H1 (cell line): ENCODE measurements around the gene TMEM131L. TPM values are rescaled to one million over a fixed set of nuclear protein-coding genes. Genes with fewer than 3 reads are reported as not detected.

Source experiments
- CTCF ChIA-PET: fragments of 300-600 bp; sonication (Branson Sonifier 250); formaldehyde crosslinking; loops from one replicate; lab custom pipeline; 2021; ENCODE audit not compliant: partially characterized antibody; lab: Charles Lee
- POLR2A ChIA-PET: fragments of 300-600 bp; sonication (Branson Sonifier 250); formaldehyde crosslinking; loops from one replicate; lab custom pipeline; 2021; ENCODE audit warnings: inconsistent platforms; ENCODE audit not compliant: partially characterized antibody; lab: Charles Lee
- DNase-seq, 2 experiments: peaks; one replicate each; pipeline versions ENCODE4 v3.0.0 to v3.0.0-alpha.2; 2010 to 2022; ENCODE audit warnings: low spot score in 2 of 2, low read depth in 1 of 2, mixed read lengths in 1 of 2
- FAIRE-seq: peaks from 2 replicates; lab custom pipeline; 2011; peaks lifted over from hg19 to GRCh38; lab: Jason Lieb, UNC
- H2AFZ ChIP-seq: 2 replicates; pipeline ENCODE4 v1.8.1; 2012; ENCODE audit warnings: low read length, inconsistent platforms
- H2AK5ac ChIP-seq: 2 replicates; pipeline ENCODE4 v1.6.1; 2013; ENCODE audit warnings: low read depth, low read length
- H2BK120ac ChIP-seq: replicated peaks from 2 replicates; pipeline ENCODE3; 2013; ENCODE audit warnings: low read depth, low read length, inconsistent platforms
- H2BK12ac ChIP-seq: 2 replicates; pipeline ENCODE4 v1.6.1; 2013; ENCODE audit warnings: low read depth, low read length
- H2BK15ac ChIP-seq: 2 replicates; pipeline ENCODE4 v1.6.1; 2013; ENCODE audit warnings: low read length
- H2BK20ac ChIP-seq: 2 replicates; pipeline ENCODE4 v1.6.1; 2013; ENCODE audit warnings: low read length
- H2BK5ac ChIP-seq: 2 replicates; pipeline ENCODE4 v1.6.1; 2013; ENCODE audit warnings: low read depth, low read length
- H3K14ac ChIP-seq: 2 replicates; pipeline ENCODE4 v1.6.1; 2013; ENCODE audit warnings: inconsistent platforms; ENCODE audit not compliant: insufficient read length
- H3K18ac ChIP-seq: 2 replicates; pipeline ENCODE4 v1.6.1; 2013; ENCODE audit warnings: low read length; ENCODE audit errors: extremely low read depth
- H3K23ac ChIP-seq: 2 replicates; pipeline ENCODE4 v1.6.1; 2013; ENCODE audit warnings: inconsistent platforms; ENCODE audit not compliant: insufficient read length
- H3K23me2 ChIP-seq: 2 replicates; pipeline ENCODE4 v1.6.1; 2013; ENCODE audit warnings: low read depth, low read length
- H3K27ac ChIP-seq: 2 replicates; pipeline ENCODE4 v1.6.1; 2011; ENCODE audit warnings: low read depth, low read length, inconsistent platforms
- H3K27me3 ChIP-seq, 4 experiments: replicated peaks in 1 of 4; 1 replicate in 1 of 4; 2 replicates in 3 of 4; pipeline versions ENCODE4 v1.6.1 to v1.8.1; 2011 to 2013; ENCODE audit warnings: low read length in 3 of 4, mild to moderate bottlenecking in 3 of 4, inconsistent platforms in 2 of 4, mixed read lengths in 2 of 4, moderate library complexity in 1 of 4; ENCODE audit not compliant: control insufficient read depth in 3 of 4, insufficient read depth in 3 of 4; ENCODE audit errors: extremely low read depth in 1 of 4
- H3K36me3 ChIP-seq, 4 experiments: 2 replicates each; pipeline versions ENCODE4 v1.6.1 to v1.8.1; 2011 to 2013; ENCODE audit warnings: mild to moderate bottlenecking in 4 of 4, low read length in 3 of 4, moderate library complexity in 2 of 4, control low read depth in 1 of 4, inconsistent platforms in 1 of 4; ENCODE audit not compliant: insufficient read depth in 4 of 4, control insufficient read depth in 2 of 4
- H3K4ac ChIP-seq: replicated peaks from 2 replicates; pipeline ENCODE3; 2013; ENCODE audit warnings: low read length, low read depth, mixed read lengths, inconsistent platforms; ENCODE audit not compliant: insufficient read length
- H3K4me1 ChIP-seq, 4 experiments: replicated peaks in 1 of 4; 1 replicate in 1 of 4; 2 replicates in 3 of 4; pipeline versions ENCODE4 v1.6.1 to v1.8.1; 2011 to 2013; ENCODE audit warnings: low read length in 3 of 4, inconsistent platforms in 2 of 4, mixed read lengths in 1 of 4; ENCODE audit not compliant: insufficient read depth in 4 of 4, control insufficient read depth in 3 of 4
- H3K4me2 ChIP-seq, 2 experiments: 2 replicates each; pipeline versions ENCODE4 v1.6.1 to v1.8.1; 2011 to 2013; ENCODE audit warnings: low read depth in 2 of 2, low read length in 2 of 2, control low read depth in 1 of 2, inconsistent platforms in 1 of 2, mild to moderate bottlenecking in 1 of 2; ENCODE audit not compliant: insufficient read depth in 1 of 2
- H3K4me3 ChIP-seq, 4 experiments: fragments of 200-600, 300-600 bp in 1 of 4; sonication (generic), shearing (Covaris generic), sonication (Bioruptor Twin) in 1 of 4; 2 replicates each; pipeline versions ENCODE4 v1.5.1 to v1.8.1; 2011 to 2016; ENCODE audit warnings: low read length in 4 of 4, low read depth in 3 of 4, control low read depth in 2 of 4, inconsistent platforms in 2 of 4, mild to moderate bottlenecking in 2 of 4, mixed read lengths in 1 of 4, moderate library complexity in 1 of 4; ENCODE audit not compliant: insufficient read depth in 2 of 4; ENCODE audit errors: extremely low read depth in 1 of 4
- H3K56ac ChIP-seq: replicated peaks from 2 replicates; pipeline ENCODE3; 2013; ENCODE audit warnings: low read depth, mild to moderate bottlenecking, mixed read lengths, low read length, inconsistent platforms; ENCODE audit not compliant: insufficient read length
- H3K79me1 ChIP-seq: 2 replicates; pipeline ENCODE4 v1.6.1; 2013; ENCODE audit warnings: low read depth, low read length, control low read depth
- H3K79me2 ChIP-seq, 2 experiments: 2 replicates each; pipeline versions ENCODE4 v1.6.1 to v1.8.1; 2012 to 2013; ENCODE audit warnings: low read length in 2 of 2, mild to moderate bottlenecking in 2 of 2, inconsistent platforms in 1 of 2; ENCODE audit not compliant: insufficient read depth in 2 of 2, control insufficient read depth in 1 of 2
- H3K9ac ChIP-seq, 4 experiments: replicated peaks in 1 of 4; 1 replicate in 1 of 4; 2 replicates in 3 of 4; pipeline versions ENCODE4 v1.6.1 to v1.8.1; 2011 to 2013; ENCODE audit warnings: low read depth in 3 of 4, low read length in 3 of 4, control low read depth in 2 of 4, mild to moderate bottlenecking in 2 of 4, moderate library complexity in 2 of 4, inconsistent platforms in 1 of 4; ENCODE audit errors: extremely low read depth in 1 of 4
- H3K9me3 ChIP-seq, 2 experiments: 2 replicates each; pipeline versions ENCODE4 v1.6.1 to v1.8.1; 2012 to 2013; ENCODE audit warnings: mild to moderate bottlenecking in 2 of 2, moderate library complexity in 2 of 2, control low read depth in 1 of 2, inconsistent platforms in 1 of 2, low read depth in 1 of 2, low read length in 1 of 2, mixed read lengths in 1 of 2; ENCODE audit not compliant: insufficient read depth in 2 of 2
- H4K20me1 ChIP-seq, 2 experiments: replicated peaks in 1 of 2; 2 replicates each; pipeline versions ENCODE3 to v1.8.1; 2011 to 2013; ENCODE audit warnings: inconsistent platforms in 2 of 2, low read length in 2 of 2, mild to moderate bottlenecking in 1 of 2; ENCODE audit not compliant: insufficient read depth in 2 of 2, control insufficient read depth in 1 of 2
- H4K5ac ChIP-seq: 2 replicates; pipeline ENCODE4 v1.6.1; 2013; ENCODE audit warnings: low read length, low read depth, mixed read lengths, inconsistent platforms; ENCODE audit not compliant: insufficient read length
- H4K8ac ChIP-seq: 2 replicates; pipeline ENCODE4 v1.8.0; 2013; ENCODE audit warnings: mild to moderate bottlenecking, moderate library complexity, low read length, inconsistent platforms; ENCODE audit not compliant: insufficient read depth; ENCODE audit errors: extremely low read depth
- H4K91ac ChIP-seq: replicated peaks from 2 replicates; pipeline ENCODE3; 2013; ENCODE audit warnings: low read length, mixed read lengths, inconsistent platforms; ENCODE audit not compliant: insufficient read length
- FOSL1 ChIP-seq: IDR thresholded peaks from 2 replicates; pipeline ENCODE4 v1.6.1; 2011; ENCODE audit warnings: mild to moderate bottlenecking, low read depth, low read length, moderate library complexity; ENCODE audit not compliant: insufficient read depth
- NANOG ChIP-seq: IDR thresholded peaks from 2 replicates; pipeline ENCODE4 v1.6.1; 2011; ENCODE audit warnings: low read length, low read depth, mild to moderate bottlenecking, inconsistent platforms; ENCODE audit not compliant: insufficient read depth, poor library complexity, severe bottlenecking
- TEAD4 ChIP-seq: IDR thresholded peaks from 2 replicates; pipeline ENCODE4 v1.6.1; 2012; ENCODE audit warnings: low read depth, low read length, inconsistent platforms, mixed read lengths
- WGBS, 2 experiments: shearing (Covaris generic) in 1 of 2; methylation state at CpG; one replicate each; pipeline versions ENCODE4 v1.1.6 to v1.1.7; 2013 to 2015; ENCODE audit warnings: low lambda C conversion rate in 2 of 2, mixed read lengths in 2 of 2, inconsistent platforms in 1 of 2, low coverage in 1 of 2, missing lambda C conversion rate in 1 of 2; ENCODE audit not compliant: insufficient replicate concordance in 2 of 2, insufficient coverage in 1 of 2, insufficient read length in 1 of 2; ENCODE audit errors: extremely low coverage in 1 of 2, missing lambda C conversion rate in 1 of 2; 5-methylcytosine and 5-hydroxymethylcytosine counted together
- polyA plus RNA-seq, 7 experiments: library from polyadenylated mRNA; depleted of rRNA in 3 of 7; stranded (reverse) in 5 of 7; unstranded in 2 of 7; fragments of >200 nt in 5 of 7; fragments of 200-250 nt in 2 of 7; gene quantifications; 1 replicate in 5 of 7; 2 replicates in 1 of 7; 4 replicates in 1 of 7; pipeline versions ENCODE4 v1.2.1 to v1.2.3, GENCODE V29; 2011 to 2013; ENCODE audit warnings: missing spikeins in 2 of 7, mixed read lengths in 2 of 7
- total RNA-seq: library from RNA; stranded (reverse); fragmentation: NEBNext Ultra II Directional; extraction: Animal tissue kit (Norgen Biotek cat#: 25700); gene quantifications from 2 replicates; pipeline ENCODE4 v1.2.1, GENCODE V29; 2021

Gene TMEM131L
- total and polyA plus RNA-seq, 2 of the 8 experiments (the other 6 are each of a cell fraction or from before 2014, with no cell fraction given): 14.3 to 26.1 TPM

DNA sequence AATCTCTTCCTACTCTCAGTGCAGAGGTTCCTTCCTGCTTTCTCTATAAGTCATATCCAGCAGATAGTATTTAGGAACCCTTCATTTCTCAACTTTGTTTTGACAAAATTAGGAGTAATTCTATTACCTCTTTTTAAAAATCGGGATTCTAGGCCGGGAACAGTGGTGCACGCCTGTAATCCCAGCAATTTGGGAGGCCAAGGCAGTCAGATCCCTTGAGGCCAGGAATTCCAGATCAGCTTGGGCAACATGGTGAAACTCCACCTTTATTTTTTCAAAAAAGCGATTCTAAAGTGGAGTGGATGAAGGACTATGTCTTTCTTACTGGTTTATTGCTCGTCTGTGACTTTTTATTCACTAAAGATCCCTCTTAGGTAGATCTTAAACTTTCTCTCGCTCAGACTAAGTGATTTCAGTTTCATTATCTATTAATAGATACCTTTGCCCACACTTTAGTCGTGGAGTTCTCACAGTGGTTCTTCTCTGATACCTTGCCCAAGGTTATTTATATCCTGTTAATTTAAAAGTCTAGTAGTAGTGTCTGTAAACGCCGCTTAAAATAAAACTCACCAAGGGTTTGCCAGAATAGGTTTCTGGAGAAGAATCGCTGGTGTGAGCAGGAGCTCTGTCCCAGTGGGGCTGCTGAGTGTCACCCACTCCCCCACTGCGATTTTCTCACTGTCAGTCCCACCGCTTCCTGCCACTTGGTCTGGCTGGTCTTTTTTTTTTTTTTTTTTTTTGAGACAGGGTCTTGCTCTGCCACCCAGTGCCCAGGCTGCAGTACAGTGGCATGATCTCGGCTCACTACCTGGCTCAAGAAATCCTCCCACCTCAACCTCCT, 27.0 kb upstream of the TMEM131L start:
- Histone ChIP-seq H3K23ac (no peak overlapping the region), H4K5ac (no peak overlapping the region), H3K4me1 (no peaks in the 10 kb centered on the region), H3K36me3 (no peaks in the 10 kb centered on the region), H3K79me2 (no peaks in the 10 kb centered on the region), H3K27ac (no peak overlapping the region), H3K14ac (no peak overlapping the region), H3K9me3 (no peaks in the 10 kb centered on the region), H2AK5ac (no peak overlapping the region), H3K4me2 (no peak overlapping the region), H2BK12ac (no peak overlapping the region), H4K91ac (no peak overlapping the region), H4K20me1 (no peaks in the 10 kb centered on the region), H3K23me2 (no peaks in the 10 kb centered on the region), H3K56ac (no peak overlapping the region), H3K79me1 (no peaks in the 10 kb centered on the region), H2BK20ac (no peak overlapping the region), H3K9ac (no peak overlapping the region), H2BK120ac (no peak overlapping the region), H2BK5ac (no peak overlapping the region), H4K8ac (no peak overlapping the region), H3K27me3 (no peaks in the 10 kb centered on the region), H3K18ac (no peak overlapping the region), H2AFZ (no peak overlapping the region), H3K4ac (no peak overlapping the region), H2BK15ac (no peak overlapping the region), H3K4me3 (no peak overlapping the region)
- POLR2A ChIA-PET: no interaction called here
- WGBS, 2 experiments: 94% methylated on average over 13 of the region's 13 CpGs; no CpG with 5 or more reads in 1 of the 2 experiments
- no peak for TF ChIP-seq NANOG
- TF ChIP-seq FOSL1: no peak
- TF ChIP-seq TEAD4: no peak
- DNase-seq (no peak), FAIRE-seq (no peak)
- CTCF ChIA-PET: interaction anchor here (1.0 to 1.4 kb wide), 2 partner anchors 104 to 135 kb away, joined by 4 read pairs; no protein-coding TSS in a partner anchor
